Thyroid gland (tissue), 4 donors: ENCODE data around the gene STAMBP.
"Not testable (repeated sequence)": the region's sequence is repeated elsewhere in the genome, so short reads cannot be mapped to it uniquely, and the experiment has no call there.

Experiments used
- CTCF ChIP-seq, 6 experiments: fragments of 200-600 bp in 3 of 6; fragments of 450-650 bp in 3 of 6; sonication (generic) in 3 of 6; IDR thresholded peaks; one replicate each; pipeline ENCODE4 v1.5.1; 2016 to 2019; ENCODE audit warnings: antibody characterized with exemption in 6 of 6, mild to moderate bottlenecking in 2 of 6, inconsistent platforms in 1 of 6, moderate library complexity in 1 of 6
- POLR2A ChIP-seq, 2 donors: fragments of 450-650 bp; IDR thresholded peaks; one replicate each; pipeline ENCODE4 v1.6.1; 2017; ENCODE audit warnings: antibody characterized with exemption in 2 of 2, mild to moderate bottlenecking in 2 of 2, moderate library complexity in 1 of 2

DNA sequence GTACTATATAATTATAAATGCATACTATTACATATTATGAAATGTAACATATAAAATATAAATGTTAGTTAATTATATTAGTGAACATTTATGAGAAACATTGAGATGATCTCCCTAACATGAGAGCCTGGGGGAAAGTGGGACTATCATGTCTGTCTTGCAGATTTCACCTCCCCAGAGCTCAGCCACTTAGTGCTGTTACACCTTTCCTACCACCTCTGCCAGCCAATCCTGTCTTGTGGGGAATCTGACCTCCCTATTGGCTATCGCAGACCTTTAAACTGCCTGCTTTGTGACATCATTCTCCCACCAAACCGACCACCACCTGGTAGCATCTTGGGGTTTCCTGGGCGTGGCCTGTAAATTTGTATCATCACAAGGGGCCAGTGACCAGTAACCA, 44.9 kb upstream of the STAMBP start, which contains the start of gene C2orf78:
- TF ChIP-seq CTCF, POLR2A (IDR thresholded peaks at IDR 0.05): not testable (repeated sequence)
